H9 (cell line): Measurements from ENCODE around the gene SEMA7A. TPM values are rescaled to one million over a fixed set of nuclear protein-coding genes. Genes with fewer than 3 reads are reported as not detected.

Source experiments
- DNase-seq: peaks from one replicate; pipeline ENCODE4 v3.0.0-alpha.2; 2017
- H2AFZ ChIP-seq: one replicate; pipeline ENCODE4 v1.6.1; 2013; ENCODE audit warnings: mild to moderate bottlenecking, low read length, control low read depth, moderate library complexity
- H2AK5ac ChIP-seq: 2 replicates; pipeline ENCODE4 v1.6.1; 2013; ENCODE audit warnings: low read length, control low read depth, mixed read lengths; ENCODE audit not compliant: insufficient read length
- H2BK120ac ChIP-seq: one replicate; pipeline ENCODE4 v1.6.1; 2013; ENCODE audit warnings: low read depth, mild to moderate bottlenecking, low read length, control low read depth, inconsistent platforms; ENCODE audit not compliant: poor library complexity, severe bottlenecking
- H2BK12ac ChIP-seq: 2 replicates; pipeline ENCODE4 v1.6.1; 2013; ENCODE audit warnings: low read length, control low read depth, mixed read lengths, low read depth; ENCODE audit not compliant: insufficient read length
- H2BK15ac ChIP-seq: 2 replicates; pipeline ENCODE4 v1.6.1; 2013; ENCODE audit warnings: low read depth, low read length, control low read depth
- H2BK20ac ChIP-seq: one replicate; pipeline ENCODE4 v1.6.1; 2013; ENCODE audit warnings: low read depth, mild to moderate bottlenecking, low read length, control low read depth, inconsistent platforms; ENCODE audit not compliant: poor library complexity, severe bottlenecking
- H2BK5ac ChIP-seq: 2 replicates; pipeline ENCODE4 v1.6.1; 2013; ENCODE audit warnings: low read length, control low read depth, mixed read lengths; ENCODE audit not compliant: insufficient read length
- H3K14ac ChIP-seq: 2 replicates; pipeline ENCODE4 v1.6.1; 2013; ENCODE audit warnings: low read length, control low read depth; ENCODE audit not compliant: insufficient read depth
- H3K18ac ChIP-seq: 2 replicates; pipeline ENCODE4 v1.6.1; 2013; ENCODE audit warnings: low read depth, mild to moderate bottlenecking, mixed read lengths, low read length, control low read depth; ENCODE audit not compliant: insufficient read length
- H3K23ac ChIP-seq: 2 replicates; pipeline ENCODE4 v1.6.1; 2013; ENCODE audit warnings: low read length, control low read depth, mixed read lengths, low read depth; ENCODE audit not compliant: insufficient read length
- H3K23me2 ChIP-seq: 2 replicates; pipeline ENCODE4 v1.6.1; 2013; ENCODE audit warnings: low read depth, mild to moderate bottlenecking, mixed read lengths, low read length, control low read depth; ENCODE audit not compliant: insufficient read length, poor library complexity, severe bottlenecking
- H3K27ac ChIP-seq: 2 replicates; pipeline ENCODE4 v1.5.1; 2013; ENCODE audit warnings: low read length, control low read depth, mixed read lengths, low read depth; ENCODE audit not compliant: insufficient read length
- H3K27me3 ChIP-seq: 2 replicates; pipeline ENCODE4 v1.6.1; 2013; ENCODE audit warnings: low read length, control low read depth, inconsistent platforms; ENCODE audit not compliant: insufficient read depth
- H3K4ac ChIP-seq: 2 replicates; pipeline ENCODE4 v1.6.1; 2013; ENCODE audit warnings: low read depth, mild to moderate bottlenecking, control low read depth, inconsistent platforms, low read length, moderate library complexity
- H3K4me1 ChIP-seq: 2 replicates; pipeline ENCODE4 v1.6.1; 2013; ENCODE audit warnings: low read length, control low read depth, inconsistent platforms; ENCODE audit not compliant: insufficient read depth
- H3K4me2 ChIP-seq: 2 replicates; pipeline ENCODE4 v1.6.1; 2013; ENCODE audit warnings: low read length, control low read depth, mixed read lengths; ENCODE audit not compliant: insufficient read length, insufficient read depth
- H3K56ac ChIP-seq: 2 replicates; pipeline ENCODE4 v1.6.1; 2013; ENCODE audit warnings: low read depth, mild to moderate bottlenecking, mixed read lengths, low read length, control low read depth; ENCODE audit not compliant: insufficient read length
- H3K79me1 ChIP-seq: 2 replicates; pipeline ENCODE4 v1.6.1; 2013; ENCODE audit warnings: low read depth, mild to moderate bottlenecking, moderate library complexity, low read length, control low read depth, inconsistent platforms; ENCODE audit not compliant: insufficient read depth, poor library complexity, severe bottlenecking
- H3K79me2 ChIP-seq: 2 replicates; pipeline ENCODE4 v1.6.1; 2013; ENCODE audit warnings: low read length, control low read depth, inconsistent platforms; ENCODE audit not compliant: insufficient read depth
- H3K9ac ChIP-seq: 2 replicates; pipeline ENCODE4 v1.6.1; 2013; ENCODE audit warnings: low read length, control low read depth, mixed read lengths; ENCODE audit not compliant: insufficient read length; ENCODE audit errors: extremely low read depth
- H3K9me3 ChIP-seq: one replicate; pipeline ENCODE4 v1.6.1; 2013; ENCODE audit warnings: low read depth, low read length, inconsistent platforms; ENCODE audit not compliant: control insufficient read depth
- H3T11ph ChIP-seq: one replicate; pipeline ENCODE4 v1.6.1; 2013; ENCODE audit warnings: mild to moderate bottlenecking, low read length, control low read depth, inconsistent platforms
- H4K20me1 ChIP-seq: one replicate; pipeline ENCODE4 v1.6.1; 2013; ENCODE audit not compliant: control insufficient read depth, insufficient read length, insufficient read depth
- H4K5ac ChIP-seq: 2 replicates; pipeline ENCODE4 v1.6.1; 2013; ENCODE audit warnings: low read depth, mild to moderate bottlenecking, mixed read lengths, low read length, control low read depth; ENCODE audit not compliant: insufficient read length
- H4K8ac ChIP-seq: replicated peaks from 2 replicates; pipeline ENCODE4 v1.6.1; 2013; ENCODE audit warnings: low read length, control low read depth, mixed read lengths, low read depth; ENCODE audit not compliant: insufficient read length
- H4K91ac ChIP-seq: 2 replicates; pipeline ENCODE4 v1.6.1; 2013; ENCODE audit warnings: low read depth, mild to moderate bottlenecking, moderate library complexity, mixed read lengths, low read length, control low read depth; ENCODE audit not compliant: insufficient read length
- H3K27ac Mint-ChIP-seq, 3 experiments: 2 replicates in 2 of 3; 3 replicates in 1 of 3; pipeline ENCODE4 v1.8.0; 2020 to 2021; ENCODE audit warnings: mixed read lengths in 3 of 3, mild to moderate bottlenecking in 1 of 3, moderate library complexity in 1 of 3
- H3K27me3 Mint-ChIP-seq: 2 replicates; pipeline ENCODE4 v1.8.0; 2021; ENCODE audit warnings: low read depth, mild to moderate bottlenecking, moderate library complexity, mixed read lengths
- H3K36me3 Mint-ChIP-seq, 3 experiments: 2 replicates in 2 of 3; 3 replicates in 1 of 3; pipeline ENCODE4 v1.8.0; 2020 to 2021; ENCODE audit warnings: low read depth in 3 of 3, mixed read lengths in 3 of 3; ENCODE audit not compliant: insufficient read depth in 1 of 3
- H3K4me1 Mint-ChIP-seq, 2 experiments: 2 replicates each; pipeline ENCODE4 v1.8.0; 2020; ENCODE audit warnings: mixed read lengths in 2 of 2
- H3K4me3 Mint-ChIP-seq, 2 experiments: 2 replicates in 1 of 2; 3 replicates in 1 of 2; pipeline ENCODE4 v1.8.0; 2020 to 2021; ENCODE audit warnings: mild to moderate bottlenecking in 2 of 2, mixed read lengths in 2 of 2, moderate library complexity in 1 of 2
- H3K9me3 Mint-ChIP-seq, 2 experiments: 2 replicates in 1 of 2; 3 replicates in 1 of 2; pipeline ENCODE4 v1.8.0; 2020; ENCODE audit warnings: mild to moderate bottlenecking in 2 of 2, mixed read lengths in 2 of 2, moderate library complexity in 1 of 2
- WGBS: extraction: QIAGEN DNeasy Blood & Tissue Kit; methylation state at CpG from one replicate; pipeline ENCODE4 v1.1.7; 2013; ENCODE audit warnings: missing lambda C conversion rate, low lambda C conversion rate, mixed read lengths; ENCODE audit not compliant: insufficient read length; ENCODE audit errors: extremely low coverage; 5-methylcytosine and 5-hydroxymethylcytosine counted together
- total RNA-seq: library from RNA; stranded (reverse); gene quantifications from 2 replicates; pipeline ENCODE4 v1.2.1, GENCODE V29; 2021
- TF ChIP-seq, protein P1 (sequence below): fragments of 200-600 bp; sonication (generic); conservative IDR thresholded peaks from 3 replicates; pipeline ENCODE4 v1.8.0; 2021; ENCODE audit warnings: antibody characterized with exemption, mild to moderate bottlenecking

Gene SEMA7A
- total RNA-seq, 1 experiment from 2014 or later = 5.7 TPM

DNA sequence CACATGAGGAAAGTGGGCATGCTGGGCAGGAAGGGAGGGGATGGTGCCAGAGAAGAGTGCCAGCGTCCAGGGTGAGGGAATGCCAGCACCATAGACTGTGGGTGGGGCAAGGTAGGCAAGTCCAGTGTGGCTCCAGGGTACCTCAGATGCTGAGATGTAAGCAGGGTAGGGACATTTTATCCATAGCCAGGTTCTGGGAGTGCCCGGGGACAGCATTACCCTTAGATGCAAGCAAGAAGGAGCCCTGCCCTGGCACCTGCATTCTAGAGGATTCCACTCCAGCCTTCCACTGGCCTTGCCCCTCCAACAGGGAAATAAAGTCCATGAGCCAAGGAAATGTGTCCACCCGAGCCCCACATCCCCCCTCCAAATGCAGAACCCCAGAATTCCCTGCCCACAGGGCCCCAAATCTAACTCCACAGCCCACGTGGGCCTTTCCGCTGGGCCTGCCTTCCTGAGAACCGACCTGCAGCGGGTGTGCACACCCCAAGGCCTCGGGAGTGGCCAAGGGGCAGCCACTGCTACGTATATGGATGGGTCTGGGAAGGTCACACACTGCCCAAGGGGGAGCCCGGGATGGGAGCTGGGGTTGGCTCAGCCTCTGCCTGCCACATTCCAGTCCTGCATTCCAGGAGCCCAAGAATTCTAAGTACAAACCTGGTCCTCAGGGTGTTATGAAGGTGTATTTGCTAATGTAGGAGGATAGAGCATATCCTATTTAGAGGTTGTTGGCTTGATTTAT lies 46.0 kb downstream of the SEMA7A start:
- H3K9ac ChIP-seq = no peak overlapping the region
- H3T11ph ChIP-seq = no peak overlapping the region
- no peak overlapping the region for H3K23ac ChIP-seq
- no peak overlapping the region for H2AFZ ChIP-seq
- no peak overlapping the region for H3K4ac ChIP-seq
- Mint-ChIP-seq H3K4me1 (peaks cover 16 to 36% of the 10 kb centered on the region in 2 experiments), H3K4me3 (no peak overlapping the region), H3K27me3 (peaks cover under 1% of the 10 kb centered on the region; the same call in 1 of the 2 replicates), H3K27ac (no peak overlapping the region), H3K9me3 (no peaks in the 10 kb centered on the region; a peak in 1 of 5 replicates), H3K36me3 (no peaks in the 10 kb centered on the region)
- no peaks in the 10 kb centered on the region for H3K9me3 ChIP-seq
- H3K79me2 ChIP-seq = no peaks in the 10 kb centered on the region
- H4K8ac ChIP-seq = no peak overlapping the region
- TF ChIP-seq, protein P1, sequence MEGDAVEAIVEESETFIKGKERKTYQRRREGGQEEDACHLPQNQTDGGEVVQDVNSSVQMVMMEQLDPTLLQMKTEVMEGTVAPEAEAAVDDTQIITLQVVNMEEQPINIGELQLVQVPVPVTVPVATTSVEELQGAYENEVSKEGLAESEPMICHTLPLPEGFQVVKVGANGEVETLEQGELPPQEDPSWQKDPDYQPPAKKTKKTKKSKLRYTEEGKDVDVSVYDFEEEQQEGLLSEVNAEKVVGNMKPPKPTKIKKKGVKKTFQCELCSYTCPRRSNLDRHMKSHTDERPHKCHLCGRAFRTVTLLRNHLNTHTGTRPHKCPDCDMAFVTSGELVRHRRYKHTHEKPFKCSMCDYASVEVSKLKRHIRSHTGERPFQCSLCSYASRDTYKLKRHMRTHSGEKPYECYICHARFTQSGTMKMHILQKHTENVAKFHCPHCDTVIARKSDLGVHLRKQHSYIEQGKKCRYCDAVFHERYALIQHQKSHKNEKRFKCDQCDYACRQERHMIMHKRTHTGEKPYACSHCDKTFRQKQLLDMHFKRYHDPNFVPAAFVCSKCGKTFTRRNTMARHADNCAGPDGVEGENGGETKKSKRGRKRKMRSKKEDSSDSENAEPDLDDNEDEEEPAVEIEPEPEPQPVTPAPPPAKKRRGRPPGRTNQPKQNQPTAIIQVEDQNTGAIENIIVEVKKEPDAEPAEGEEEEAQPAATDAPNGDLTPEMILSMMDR = no peak
- H2BK15ac ChIP-seq = no peak overlapping the region
- no peak overlapping the region for H2AK5ac ChIP-seq
- H2BK5ac ChIP-seq = no peak overlapping the region
- no CpG with 5 or more reads among the region's 10 CpGs for WGBS
- no peaks in the 10 kb centered on the region for H3K23me2 ChIP-seq
- no peak overlapping the region for H3K56ac ChIP-seq
- H3K4me1 ChIP-seq = no peaks in the 10 kb centered on the region; the same call in 1 of the 2 replicates
- H3K18ac ChIP-seq = no peak overlapping the region
- no peaks in the 10 kb centered on the region for H3K79me1 ChIP-seq
- no peak for DNase-seq
- H4K20me1 ChIP-seq = no peaks in the 10 kb centered on the region
- H4K5ac ChIP-seq = no peak overlapping the region
- no peak overlapping the region for H2BK120ac ChIP-seq
- H2BK20ac ChIP-seq = no peak overlapping the region
- no peak overlapping the region for H3K27ac ChIP-seq
- H3K27me3 ChIP-seq = no peaks in the 10 kb centered on the region
- H2BK12ac ChIP-seq = no peak overlapping the region
- H3K14ac ChIP-seq = no peak overlapping the region
- H4K91ac ChIP-seq = no peak overlapping the region
- H3K4me2 ChIP-seq = no peak overlapping the region
